ENCODE results near the gene OR2M5. TPM values are rescaled to one million over a fixed set of nuclear protein-coding genes. Genes with fewer than 3 reads are reported as not detected.

Gene OR2M5
- total RNA-seq, 1 donor from 2014 or later: not detected

GRCh38 chr1:248127653-248128052 is 17.3 kb upstream of the OR2M5 start:
- Mint-ChIP-seq H3K27me3 (ENCODE audit: low read depth) (no peaks in the 10 kb centered on the region), H3K4me1 (no peaks in the 10 kb centered on the region), H3K4me3 (no peak overlapping the region), H3K27ac (ENCODE audit: unreplicated experiment) (no peak overlapping the region), H3K9me3 (peaks cover 31% of the 10 kb centered on the region), H3K36me3 (ENCODE audit: low read depth) (peaks cover 1% of the 10 kb centered on the region)
- no peak for DNase-seq (ENCODE audit: low read depth, low spot score)
- no peak for TF ChIP-seq CTCF (conservative IDR thresholded peaks at IDR 0.05)

GRCh38 chr1:248136811-248137210 is 8.1 kb upstream of the OR2M5 start:
- DNase-seq (ENCODE audit: low read depth, low spot score): no peak
- Mint-ChIP-seq H3K4me3 (no peak overlapping the region), H3K36me3 (ENCODE audit: low read depth) (peaks cover 2% of the 10 kb centered on the region), H3K4me1 (no peaks in the 10 kb centered on the region), H3K9me3 (peaks cover 22% of the 10 kb centered on the region), H3K27ac (ENCODE audit: unreplicated experiment) (no peak overlapping the region), H3K27me3 (ENCODE audit: low read depth) (no peaks in the 10 kb centered on the region)
- TF ChIP-seq CTCF (conservative IDR thresholded peaks at IDR 0.05): no peak

- DNase-seq (ENCODE audit: low read depth, low spot score): no peak
- H3K4me1 Mint-ChIP-seq: no peaks in the 10 kb centered on the region
- peaks cover 31% of the 10 kb centered on the region for H3K9me3 Mint-ChIP-seq
- peaks cover 13% of the 10 kb centered on the region for H3K36me3 Mint-ChIP-seq (ENCODE audit: low read depth)
- no peak overlapping the region for H3K27ac Mint-ChIP-seq (ENCODE audit: unreplicated experiment)
- no peak for TF ChIP-seq CTCF (conservative IDR thresholded peaks at IDR 0.05)
- H3K4me3 Mint-ChIP-seq: no peak overlapping the region
- H3K27me3 Mint-ChIP-seq (ENCODE audit: low read depth): no peaks in the 10 kb centered on the region
These were observed 4.1 kb upstream of the OR2M5 start for GRCh38 chr1:248140846-248141245.

GRCh38 chr1:248143311-248143710 is 1.6 kb upstream of the OR2M5 start:
- H3K4me3 Mint-ChIP-seq: no peak overlapping the region
- no peak for DNase-seq (ENCODE audit: low read depth, low spot score)
- H3K27me3 Mint-ChIP-seq (ENCODE audit: low read depth): no peaks in the 10 kb centered on the region
- H3K4me1 Mint-ChIP-seq: no peaks in the 10 kb centered on the region
- TF ChIP-seq CTCF (conservative IDR thresholded peaks at IDR 0.05): no peak
- H3K36me3 Mint-ChIP-seq (ENCODE audit: low read depth): peaks cover 13% of the 10 kb centered on the region
- H3K9me3 Mint-ChIP-seq: peaks cover 40% of the 10 kb centered on the region
- H3K27ac Mint-ChIP-seq (ENCODE audit: unreplicated experiment): no peak overlapping the region

GRCh38 chr1:248152056-248152827 is 7.3 kb downstream of the OR2M5 start:
- no peaks in the 10 kb centered on the region for H3K4me1 Mint-ChIP-seq
- no peaks in the 10 kb centered on the region for H3K27me3 Mint-ChIP-seq (ENCODE audit: low read depth)
- no peak for DNase-seq (ENCODE audit: low read depth, low spot score)
- no peak for TF ChIP-seq CTCF (conservative IDR thresholded peaks at IDR 0.05)
- no peak overlapping the region for H3K27ac Mint-ChIP-seq (ENCODE audit: unreplicated experiment)
- peaks cover 2% of the 10 kb centered on the region for H3K36me3 Mint-ChIP-seq (ENCODE audit: low read depth)
- peaks cover 27% of the 10 kb centered on the region for H3K9me3 Mint-ChIP-seq
- no peak overlapping the region for H3K4me3 Mint-ChIP-seq

Data from neural crest cell (in vitro differentiated cells).